IMR-90 (cell line): ENCODE measurements around the gene DIAPH2. TPM values are rescaled to one million over a fixed set of nuclear protein-coding genes. Genes with fewer than 3 reads are reported as not detected.

Source experiments
- ATAC-seq: fragments of 200-7000 bp; cut with Tn5 transposase; 2 replicates; pipeline ENCODE4 v1.9.1; 2020; ENCODE audit warnings: low read depth, mild to moderate bottlenecking, moderate library complexity
- BruUV-seq: library from RNA; stranded (reverse); fragments of 400-500 nt; replicated peaks from 2 replicates; lab custom pipeline; 2021; lab: Mats Ljungman, UMichigan
- CTCF ChIA-PET: fragments of 300-600 bp; formaldehyde crosslinking; extraction: SDS; loops from one replicate; lab custom pipeline; 2021; ENCODE audit warnings: antibody characterized with exemption; lab: Yijun Ruan, JAX
- POLR2A ChIA-PET: fragments of 300-600 bp; sonication (Branson Sonifier 250); formaldehyde crosslinking; loops from one replicate; lab custom pipeline; 2022; ENCODE audit warnings: antibody characterized with exemption; ENCODE audit not compliant: unreplicated experiment; lab: Charles Lee
- DNase-seq: peaks from one replicate; pipeline ENCODE4 v3.0.0; 2013
- H2AFZ ChIP-seq: replicated peaks from 2 replicates; pipeline ENCODE3; 2013; ENCODE audit warnings: low read length, mild to moderate bottlenecking; ENCODE audit not compliant: poor library complexity
- H2AK5ac ChIP-seq: 2 replicates; pipeline ENCODE4 v1.6.1; 2013; ENCODE audit warnings: low read depth, low read length, inconsistent platforms
- H2AK9ac ChIP-seq: replicated peaks from 2 replicates; pipeline ENCODE3; 2013; ENCODE audit warnings: mild to moderate bottlenecking, low read depth, low read length, moderate library complexity; ENCODE audit not compliant: poor library complexity
- H2BK120ac ChIP-seq: 2 replicates; pipeline ENCODE4 v1.6.1; 2013; ENCODE audit warnings: low read depth, low read length, inconsistent platforms
- H2BK15ac ChIP-seq: 3 replicates; pipeline ENCODE4 v1.6.1; 2013; ENCODE audit warnings: low read depth, low read length, inconsistent platforms
- H2BK20ac ChIP-seq: 2 replicates; pipeline ENCODE4 v1.6.1; 2013; ENCODE audit warnings: low read depth, mild to moderate bottlenecking, inconsistent platforms, low read length, moderate library complexity
- H2BK5ac ChIP-seq: 2 replicates; pipeline ENCODE4 v1.6.1; 2013; ENCODE audit warnings: mild to moderate bottlenecking, low read depth, low read length, inconsistent platforms; ENCODE audit not compliant: poor library complexity, severe bottlenecking
- H3K14ac ChIP-seq: replicated peaks from 2 replicates; pipeline ENCODE4 v1.6.1; 2013; ENCODE audit warnings: low read depth, low read length, inconsistent platforms
- H3K18ac ChIP-seq: 2 replicates; pipeline ENCODE4 v1.6.1; 2013; ENCODE audit warnings: low read depth, low read length, control low read depth
- H3K23ac ChIP-seq: 2 replicates; pipeline ENCODE4 v1.6.1; 2013; ENCODE audit warnings: low read depth, low read length, inconsistent platforms
- H3K27ac ChIP-seq: 2 replicates; pipeline ENCODE4 v1.5.1; 2013; ENCODE audit warnings: mild to moderate bottlenecking, control low read depth, low read length; ENCODE audit not compliant: insufficient read depth
- H3K27me3 ChIP-seq: 2 replicates; pipeline ENCODE4 v1.6.1; 2013; ENCODE audit warnings: low read length; ENCODE audit not compliant: control insufficient read depth, insufficient read depth
- H3K36me3 ChIP-seq: 2 replicates; pipeline ENCODE4 v1.6.1; 2013; ENCODE audit warnings: low read length, mixed read lengths; ENCODE audit not compliant: control insufficient read depth, insufficient read depth
- H3K4ac ChIP-seq: 2 replicates; pipeline ENCODE4 v1.6.1; 2013; ENCODE audit warnings: low read depth, low read length, inconsistent platforms
- H3K4me1 ChIP-seq: 2 replicates; pipeline ENCODE4 v1.6.1; 2013; ENCODE audit warnings: low read length, mixed read lengths; ENCODE audit not compliant: control insufficient read depth, insufficient read depth
- H3K4me2 ChIP-seq: 2 replicates; pipeline ENCODE4 v1.6.1; 2013; ENCODE audit warnings: low read depth, mild to moderate bottlenecking, control low read depth, low read length, moderate library complexity
- H3K4me3 ChIP-seq: 2 replicates; pipeline ENCODE4 v1.5.1; 2013; ENCODE audit warnings: low read depth, mild to moderate bottlenecking, control low read depth, low read length, moderate library complexity; ENCODE audit not compliant: insufficient read depth
- H3K56ac ChIP-seq: 2 replicates; pipeline ENCODE4 v1.6.1; 2013; ENCODE audit warnings: low read length, inconsistent platforms; ENCODE audit not compliant: insufficient read depth; ENCODE audit errors: extremely low read depth
- H3K79me1 ChIP-seq, 2 experiments: 2 replicates each; pipeline ENCODE4 v1.6.1; 2013; ENCODE audit warnings: low read length in 2 of 2, inconsistent platforms in 1 of 2, low read depth in 1 of 2
- H3K9ac ChIP-seq: 2 replicates; pipeline ENCODE4 v1.6.1; 2013; ENCODE audit warnings: low read depth, low read length, control low read depth
- H3K9me1 ChIP-seq: 2 replicates; pipeline ENCODE4 v1.6.1; 2013; ENCODE audit warnings: low read length, inconsistent platforms; ENCODE audit not compliant: insufficient read depth
- H3K9me3 ChIP-seq: 2 replicates; pipeline ENCODE4 v1.6.1; 2013; ENCODE audit warnings: low read length; ENCODE audit not compliant: control insufficient read depth, insufficient read depth
- H4K20me1 ChIP-seq: 2 replicates; pipeline ENCODE4 v1.6.1; 2013; ENCODE audit warnings: low read length, inconsistent platforms; ENCODE audit not compliant: insufficient read depth
- H4K5ac ChIP-seq: 2 replicates; pipeline ENCODE4 v1.6.1; 2013; ENCODE audit warnings: mild to moderate bottlenecking, low read depth, low read length, control low read depth
- H4K8ac ChIP-seq, 2 experiments: 2 replicates each; pipeline ENCODE4 v1.6.1; 2013; ENCODE audit warnings: low read depth in 2 of 2, low read length in 2 of 2, control low read depth in 1 of 2, inconsistent platforms in 1 of 2
- H4K91ac ChIP-seq: 2 replicates; pipeline ENCODE4 v1.6.1; 2013; ENCODE audit warnings: low read depth, low read length, inconsistent platforms; ENCODE audit not compliant: insufficient read depth
- BHLHE40 ChIP-seq: fragments of 150-350 bp; IDR thresholded peaks from 2 replicates; pipeline ENCODE4 v1.6.1; 2016; ENCODE audit warnings: mild to moderate bottlenecking, low read depth, low read length
- CEBPB ChIP-seq: IDR thresholded peaks from 2 replicates; pipeline ENCODE4 v1.6.1; 2012; ENCODE audit warnings: low read depth, low read length, improper control_type of control experiment
- FOS ChIP-seq: fragments of 150-350 bp; IDR thresholded peaks from 2 replicates; pipeline ENCODE4 v1.6.1; 2016; ENCODE audit warnings: low read depth, low read length
- MAFK ChIP-seq: IDR thresholded peaks from 2 replicates; pipeline ENCODE4 v1.6.1; 2012; ENCODE audit warnings: low read depth, low read length, improper control_type of control experiment
- MAZ ChIP-seq: IDR thresholded peaks from 2 replicates; pipeline ENCODE4 v1.6.1; 2012; ENCODE audit warnings: low read depth, mild to moderate bottlenecking, low read length, improper control_type of control experiment, moderate library complexity, borderline replicate concordance
- MXI1 ChIP-seq: IDR thresholded peaks from 2 replicates; pipeline ENCODE4 v1.6.1; 2012; ENCODE audit warnings: low read depth, mild to moderate bottlenecking, low read length, moderate library complexity, borderline replicate concordance
- NFE2L2 ChIP-seq: fragments of 150-350 bp; IDR thresholded peaks from 2 replicates; pipeline ENCODE4 v1.6.1; 2016; ENCODE audit warnings: low read depth, mild to moderate bottlenecking, low read length
- POLR2A ChIP-seq: IDR thresholded peaks from 2 replicates; pipeline ENCODE4 v1.6.1; 2012; ENCODE audit warnings: mild to moderate bottlenecking, low read depth, low read length
- RAD21 ChIP-seq: IDR thresholded peaks from 2 replicates; pipeline ENCODE4 v1.6.1; 2012; ENCODE audit warnings: low read length, improper control_type of control experiment
- RCOR1 ChIP-seq: IDR thresholded peaks from 2 replicates; pipeline ENCODE4 v1.6.1; 2012; ENCODE audit warnings: mild to moderate bottlenecking, low read length, improper control_type of control experiment; ENCODE audit not compliant: insufficient replicate concordance
- RFX5 ChIP-seq: IDR thresholded peaks from 2 replicates; pipeline ENCODE4 v1.8.0; 2012; ENCODE audit warnings: low read depth, mild to moderate bottlenecking, low read length, moderate library complexity
- SMC3 ChIP-seq: fragments of 150-350 bp; IDR thresholded peaks from 2 replicates; pipeline ENCODE4 v1.6.1; 2016; ENCODE audit warnings: low read depth, mild to moderate bottlenecking, antibody characterized with exemption, low read length, moderate library complexity
- WGBS, 2 experiments: methylation state at CpG; one replicate each; pipeline versions ENCODE4 v1.1.5 to v1.1.7; 2013; ENCODE audit warnings: missing lambda C conversion rate in 2 of 2; ENCODE audit not compliant: insufficient read length in 1 of 2; ENCODE audit errors: extremely low coverage in 2 of 2; 5-methylcytosine and 5-hydroxymethylcytosine counted together
- dilution Hi-C: fragments of 300-500 bp; cut with HindIII; formaldehyde crosslinking; loops from one replicate; pipeline ENCODE4 v1.14.3; 2018; ENCODE audit warnings: low sequenced_read_pairs; ENCODE audit not compliant: unreplicated experiment
- in situ Hi-C: fragments of 300-500 bp; cut with MboI; formaldehyde crosslinking; loops from 3 replicates; pipeline ENCODE4 v1.14.3; 2019; ENCODE audit warnings: low sequenced_read_pairs, inconsistent platforms, mixed read lengths
- intact Hi-C: fragments of 100-400 bp; cut with micrococcal nuclease; formaldehyde crosslinking; loops from 2 replicates; pipeline ENCODE4 v1.10.0; 2022
- polyA plus RNA-seq, 3 experiments: library from polyadenylated mRNA; depleted of rRNA; stranded (reverse); fragments of >200 nt; gene quantifications; 2 replicates each; pipeline ENCODE4 v1.2.3, GENCODE V29; 2012; ENCODE audit warnings: low replicate concordance in 1 of 3
- total RNA-seq: library from RNA; depleted of rRNA; stranded (reverse); fragments of >200 nt; gene quantifications from 2 replicates; pipeline ENCODE4 v1.2.3, GENCODE V29; 2012
- TF ChIP-seq, protein P1 (sequence below): fragments of 150-350 bp; IDR thresholded peaks from 2 replicates; pipeline ENCODE4 v1.6.1; 2016; ENCODE audit warnings: low read depth, mild to moderate bottlenecking, low read length, moderate library complexity, borderline replicate concordance
- TF ChIP-seq, protein P2 (sequence below): fragments of 150-350 bp; IDR thresholded peaks from 2 replicates; pipeline ENCODE4 v1.6.1; 2017; ENCODE audit warnings: mild to moderate bottlenecking, antibody characterized with exemption, low read length, low read depth
- TF ChIP-seq, protein P3 (sequence below): conservative IDR thresholded peaks from 2 replicates; pipeline ENCODE4 v1.5.1; 2012; ENCODE audit warnings: mild to moderate bottlenecking, low read depth, low read length, improper control_type of control experiment

The DIAPH2 gene
- total and polyA plus RNA-seq, 2 of the 4 experiments (the other 2 are of a cell fraction) = 3.6 to 19.9 TPM

DNA sequence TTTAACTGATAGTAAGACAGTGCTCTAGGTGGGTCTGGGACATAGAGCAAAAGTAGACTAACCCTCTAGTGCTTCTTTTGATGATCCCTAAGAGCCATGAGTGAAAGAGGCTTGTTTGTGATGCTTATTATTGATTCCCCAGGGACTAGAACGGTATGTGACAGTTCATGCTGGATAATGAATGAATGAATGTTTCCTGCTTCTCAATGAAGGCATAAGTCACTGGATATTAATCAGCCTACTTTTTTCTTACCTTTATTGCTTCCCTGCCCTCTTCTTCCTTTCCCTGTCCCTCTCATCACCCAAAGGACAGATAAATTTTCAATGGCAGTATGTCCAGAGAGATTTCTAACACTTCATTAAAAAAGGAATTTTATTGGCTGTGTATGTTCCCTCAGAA lies 685.3 kb downstream of the DIAPH2 start:
- intact Hi-C loops = no loop called here
- POLR2A ChIA-PET = no interaction called here

More for the DNA sequence above, 685.3 kb downstream of the DIAPH2 start:
- no peak overlapping the region for H4K5ac ChIP-seq
- no peaks in the 10 kb centered on the region for H3K36me3 ChIP-seq
- H2BK120ac ChIP-seq = no peak overlapping the region
- in situ Hi-C loops = no loop called here
- no peak overlapping the region for H3K27ac ChIP-seq
- H3K4me2 ChIP-seq = no peak overlapping the region
- H3K23ac ChIP-seq = no peak overlapping the region
- H3K4me3 ChIP-seq = no peak overlapping the region
- no peak for DNase-seq
- H4K91ac ChIP-seq = no peak overlapping the region
- no peak overlapping the region for H3K4ac ChIP-seq
- H3K79me1 ChIP-seq = no peaks in the 10 kb centered on the region
- no peak overlapping the region for H2AFZ ChIP-seq
- no peak overlapping the region for H4K8ac ChIP-seq
- CTCF ChIA-PET = interaction anchor here (0.7 kb wide), 1 partner anchor 116 kb away, joined by 3 read pairs; no protein-coding TSS in a partner anchor
- H2AK9ac ChIP-seq = no peak overlapping the region
- dilution Hi-C loops = no loop called here
- H2BK20ac ChIP-seq = no peak overlapping the region
- H3K14ac ChIP-seq = no peak overlapping the region
- no peak overlapping the region for H2BK5ac ChIP-seq
- H2BK15ac ChIP-seq = no peak overlapping the region
- ATAC-seq = no peak
- TF ChIP-seq NFE2L2 = no peak
- TF ChIP-seq, protein P1, sequence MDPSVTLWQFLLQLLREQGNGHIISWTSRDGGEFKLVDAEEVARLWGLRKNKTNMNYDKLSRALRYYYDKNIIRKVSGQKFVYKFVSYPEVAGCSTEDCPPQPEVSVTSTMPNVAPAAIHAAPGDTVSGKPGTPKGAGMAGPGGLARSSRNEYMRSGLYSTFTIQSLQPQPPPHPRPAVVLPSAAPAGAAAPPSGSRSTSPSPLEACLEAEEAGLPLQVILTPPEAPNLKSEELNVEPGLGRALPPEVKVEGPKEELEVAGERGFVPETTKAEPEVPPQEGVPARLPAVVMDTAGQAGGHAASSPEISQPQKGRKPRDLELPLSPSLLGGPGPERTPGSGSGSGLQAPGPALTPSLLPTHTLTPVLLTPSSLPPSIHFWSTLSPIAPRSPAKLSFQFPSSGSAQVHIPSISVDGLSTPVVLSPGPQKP = no peak
- TF ChIP-seq RAD21 = no peak
- TF ChIP-seq RCOR1 = no peak
- TF ChIP-seq MAFK = no peak
- TF ChIP-seq SMC3 = no peak
- TF ChIP-seq, protein P2, sequence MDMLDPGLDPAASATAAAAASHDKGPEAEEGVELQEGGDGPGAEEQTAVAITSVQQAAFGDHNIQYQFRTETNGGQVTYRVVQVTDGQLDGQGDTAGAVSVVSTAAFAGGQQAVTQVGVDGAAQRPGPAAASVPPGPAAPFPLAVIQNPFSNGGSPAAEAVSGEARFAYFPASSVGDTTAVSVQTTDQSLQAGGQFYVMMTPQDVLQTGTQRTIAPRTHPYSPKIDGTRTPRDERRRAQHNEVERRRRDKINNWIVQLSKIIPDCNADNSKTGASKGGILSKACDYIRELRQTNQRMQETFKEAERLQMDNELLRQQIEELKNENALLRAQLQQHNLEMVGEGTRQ = no peak
- TF ChIP-seq FOS = no peak
- no peak for TF ChIP-seq POLR2A
- TF ChIP-seq CEBPB = no peak
- TF ChIP-seq RFX5 = no peak
- TF ChIP-seq, protein P3, sequence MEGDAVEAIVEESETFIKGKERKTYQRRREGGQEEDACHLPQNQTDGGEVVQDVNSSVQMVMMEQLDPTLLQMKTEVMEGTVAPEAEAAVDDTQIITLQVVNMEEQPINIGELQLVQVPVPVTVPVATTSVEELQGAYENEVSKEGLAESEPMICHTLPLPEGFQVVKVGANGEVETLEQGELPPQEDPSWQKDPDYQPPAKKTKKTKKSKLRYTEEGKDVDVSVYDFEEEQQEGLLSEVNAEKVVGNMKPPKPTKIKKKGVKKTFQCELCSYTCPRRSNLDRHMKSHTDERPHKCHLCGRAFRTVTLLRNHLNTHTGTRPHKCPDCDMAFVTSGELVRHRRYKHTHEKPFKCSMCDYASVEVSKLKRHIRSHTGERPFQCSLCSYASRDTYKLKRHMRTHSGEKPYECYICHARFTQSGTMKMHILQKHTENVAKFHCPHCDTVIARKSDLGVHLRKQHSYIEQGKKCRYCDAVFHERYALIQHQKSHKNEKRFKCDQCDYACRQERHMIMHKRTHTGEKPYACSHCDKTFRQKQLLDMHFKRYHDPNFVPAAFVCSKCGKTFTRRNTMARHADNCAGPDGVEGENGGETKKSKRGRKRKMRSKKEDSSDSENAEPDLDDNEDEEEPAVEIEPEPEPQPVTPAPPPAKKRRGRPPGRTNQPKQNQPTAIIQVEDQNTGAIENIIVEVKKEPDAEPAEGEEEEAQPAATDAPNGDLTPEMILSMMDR = no peak
- no peak for TF ChIP-seq BHLHE40
- TF ChIP-seq MAZ = no peak
- TF ChIP-seq MXI1 = no peak
- H2AK5ac ChIP-seq = no peak overlapping the region
- no TSS peak for BruUV-seq
- no peak overlapping the region for H3K9ac ChIP-seq
- H3K56ac ChIP-seq = no peak overlapping the region
- H4K20me1 ChIP-seq = no peaks in the 10 kb centered on the region
- H3K9me3 ChIP-seq = no peaks in the 10 kb centered on the region
- no peaks in the 10 kb centered on the region for H3K4me1 ChIP-seq
- H3K27me3 ChIP-seq = no peaks in the 10 kb centered on the region
- WGBS, 2 experiments = no CpG with 5 or more reads among the region's 1 CpG
- no peaks in the 10 kb centered on the region for H3K9me1 ChIP-seq
- no peak overlapping the region for H3K18ac ChIP-seq
